Mesenchymal stem cell (in vitro differentiated cells and primary cell): Measurements from ENCODE around the gene RANBP3.

Experiments
- DNase-seq: peaks from one replicate; pipeline ENCODE4 v3.0.0-alpha.2; 2013
- H2AFZ ChIP-seq: one replicate; pipeline ENCODE4 v1.6.1; 2013; ENCODE audit warnings: low read depth, mild to moderate bottlenecking, control low read depth, inconsistent platforms, low read length, moderate library complexity
- H2AK5ac ChIP-seq: 2 replicates; pipeline ENCODE4 v1.6.1; 2013; ENCODE audit warnings: low read length, moderate library complexity, mild to moderate bottlenecking, inconsistent platforms; ENCODE audit not compliant: severe bottlenecking
- H2BK120ac ChIP-seq: one replicate; pipeline ENCODE4 v1.6.1; 2013; ENCODE audit warnings: low read depth, mild to moderate bottlenecking, inconsistent platforms, low read length, moderate library complexity
- H2BK12ac ChIP-seq, 2 experiments: one replicate each; pipeline ENCODE4 v1.6.1; 2013; ENCODE audit warnings: inconsistent platforms in 2 of 2, low read length in 2 of 2, mild to moderate bottlenecking in 2 of 2, moderate library complexity in 2 of 2, control low read depth in 1 of 2
- H2BK15ac ChIP-seq: one replicate; pipeline ENCODE4 v1.6.1; 2013; ENCODE audit warnings: mild to moderate bottlenecking, low read depth, inconsistent platforms; ENCODE audit not compliant: poor library complexity, severe bottlenecking
- H2BK5ac ChIP-seq: 2 replicates; pipeline ENCODE4 v1.6.1; 2013; ENCODE audit warnings: low read depth, mild to moderate bottlenecking, low read length, control low read depth, inconsistent platforms; ENCODE audit not compliant: poor library complexity, severe bottlenecking
- H3K14ac ChIP-seq, 2 experiments: one replicate each; pipeline ENCODE4 v1.6.1; 2013; ENCODE audit warnings: inconsistent platforms in 2 of 2, low read length in 2 of 2, control low read depth in 1 of 2, mild to moderate bottlenecking in 1 of 2, moderate library complexity in 1 of 2
- H3K18ac ChIP-seq, 2 experiments: one replicate each; pipeline ENCODE4 v1.6.1; 2013; ENCODE audit warnings: inconsistent platforms in 2 of 2, low read length in 2 of 2, control low read depth in 1 of 2, low read depth in 1 of 2, mild to moderate bottlenecking in 1 of 2
- H3K23ac ChIP-seq, 2 experiments: one replicate each; pipeline ENCODE4 v1.6.1; 2013; ENCODE audit warnings: inconsistent platforms in 2 of 2, low read length in 2 of 2, mild to moderate bottlenecking in 2 of 2, moderate library complexity in 2 of 2, control low read depth in 1 of 2
- H3K27ac ChIP-seq: 2 replicates; pipeline ENCODE4 v1.5.1; 2013; ENCODE audit warnings: mild to moderate bottlenecking, moderate library complexity, low read length, control low read depth, inconsistent platforms; ENCODE audit not compliant: poor library complexity, severe bottlenecking
- H3K27me3 ChIP-seq, 2 experiments: 2 replicates each; pipeline versions ENCODE4 v1.6.1 to v1.7.0; 2013; ENCODE audit warnings: low read length in 2 of 2, mild to moderate bottlenecking in 2 of 2, moderate library complexity in 2 of 2, control low read depth in 1 of 2, inconsistent platforms in 1 of 2; ENCODE audit not compliant: control insufficient read depth in 1 of 2, insufficient read depth in 1 of 2
- H3K36me3 ChIP-seq, 2 experiments: 2 replicates each; pipeline versions ENCODE4 v1.6.1 to v1.7.0; 2013; ENCODE audit warnings: low read length in 2 of 2, control low read depth in 1 of 2, inconsistent platforms in 1 of 2, low read depth in 1 of 2, mild to moderate bottlenecking in 1 of 2; ENCODE audit not compliant: insufficient read depth in 2 of 2, control insufficient read depth in 1 of 2
- H3K4ac ChIP-seq, 2 experiments: one replicate each; pipeline ENCODE4 v1.6.1; 2013; ENCODE audit warnings: inconsistent platforms in 2 of 2, low read length in 2 of 2, mild to moderate bottlenecking in 2 of 2, moderate library complexity in 2 of 2, control low read depth in 1 of 2, low read depth in 1 of 2
- H3K4me1 ChIP-seq: 2 replicates; pipeline ENCODE4 v1.6.1; 2013; ENCODE audit warnings: low read depth, low read length, control low read depth; ENCODE audit not compliant: control insufficient read depth, insufficient read depth
- H3K4me2 ChIP-seq: 2 replicates; pipeline ENCODE4 v1.6.1; 2013; ENCODE audit warnings: low read length, mild to moderate bottlenecking, inconsistent platforms; ENCODE audit not compliant: poor library complexity, severe bottlenecking
- H3K4me3 ChIP-seq, 2 experiments: 2 replicates each; pipeline versions ENCODE4 v1.5.1 to v1.7.0; 2013; ENCODE audit warnings: low read length in 2 of 2, mild to moderate bottlenecking in 2 of 2, control low read depth in 1 of 2, low read depth in 1 of 2; ENCODE audit not compliant: insufficient read depth in 1 of 2
- H3K79me1 ChIP-seq: replicated peaks from 2 replicates; pipeline ENCODE4 v1.6.1; 2013; ENCODE audit warnings: mild to moderate bottlenecking, control low read depth, low read length, inconsistent platforms; ENCODE audit not compliant: poor library complexity, severe bottlenecking
- H3K9ac ChIP-seq: 2 replicates; pipeline ENCODE4 v1.7.0; 2013; ENCODE audit warnings: mild to moderate bottlenecking, low read length, moderate library complexity
- H3K9me3 ChIP-seq: 2 replicates; pipeline ENCODE4 v1.7.0; 2013; ENCODE audit warnings: mild to moderate bottlenecking, low read length; ENCODE audit not compliant: control insufficient read depth
- H4K8ac ChIP-seq: one replicate; pipeline ENCODE4 v1.6.1; 2013; ENCODE audit warnings: inconsistent platforms, mild to moderate bottlenecking, low read length, moderate library complexity
- H4K91ac ChIP-seq: one replicate; pipeline ENCODE4 v1.6.1; 2013; ENCODE audit warnings: mild to moderate bottlenecking, low read length, inconsistent platforms
- WGBS: methylation state at CpG from one replicate; pipeline ENCODE4 v1.1.7; 2013; ENCODE audit warnings: mixed read lengths; 5-methylcytosine and 5-hydroxymethylcytosine counted together

The RANBP3 gene

GRCh38 chr19:5996102-5996501, 18.2 kb upstream of the RANBP3 start:
- no peak for DNase-seq
- Histone ChIP-seq H3K4ac (no peak overlapping the region), H3K18ac (no peak overlapping the region), H3K27me3 (no peaks in the 10 kb centered on the region), H3K79me1 (no peaks in the 10 kb centered on the region), H2AFZ (no peak overlapping the region), H4K8ac (no peak overlapping the region), H3K4me3 (no peak overlapping the region), H4K91ac (no peak overlapping the region), H2BK5ac (no peak overlapping the region), H3K23ac (no peak overlapping the region), H2BK15ac (no peak overlapping the region), H3K4me1 (no peaks in the 10 kb centered on the region), H3K27ac (no peak overlapping the region), H2BK120ac (no peak overlapping the region), H3K9ac (no peak overlapping the region), H3K4me2 (no peak overlapping the region), H3K9me3 (no peaks in the 10 kb centered on the region), H2AK5ac (no peak overlapping the region), H2BK12ac (no peak overlapping the region), H3K14ac (no peak overlapping the region), H3K36me3 (peaks cover 21 to 71% of the 10 kb centered on the region in 2 experiments)
- 96% methylated on average over 26 of the region's 26 CpGs for WGBS

DNA sequence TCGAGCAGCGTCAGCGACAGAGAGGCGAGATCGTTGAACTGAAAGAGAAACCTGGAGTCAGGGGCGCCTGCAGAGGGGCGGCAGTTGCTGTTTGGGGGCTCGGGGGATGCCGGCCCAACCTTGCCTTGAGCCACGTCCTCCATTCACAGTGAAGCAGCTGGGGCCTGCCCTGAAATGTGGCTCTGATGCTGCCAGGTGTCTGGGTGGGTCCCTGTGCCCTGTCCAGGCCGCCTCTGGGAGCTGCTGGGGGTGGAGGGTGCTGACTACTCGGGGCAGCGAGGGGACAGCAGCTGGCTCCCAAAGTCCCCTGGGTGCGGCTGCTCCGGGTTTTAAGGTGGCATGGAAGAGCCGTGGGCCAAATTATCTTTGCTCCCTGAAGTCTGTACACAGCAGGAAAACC, 17.7 kb upstream of the RANBP3 start:
- Histone ChIP-seq H2BK120ac (no peak overlapping the region), H3K18ac (no peak overlapping the region), H2BK15ac (no peak overlapping the region), H3K23ac (no peak overlapping the region), H3K27me3 (no peaks in the 10 kb centered on the region), H4K91ac (no peak overlapping the region), H3K9me3 (no peaks in the 10 kb centered on the region), H3K4me1 (no peaks in the 10 kb centered on the region), H3K9ac (no peak overlapping the region), H3K4me3 (no peak overlapping the region), H2AFZ (no peak overlapping the region), H3K79me1 (no peaks in the 10 kb centered on the region), H2AK5ac (no peak overlapping the region), H4K8ac (no peak overlapping the region), H3K27ac (no peak overlapping the region), H2BK12ac (no peak overlapping the region), H3K4me2 (no peak overlapping the region), H3K4ac (no peak overlapping the region), H3K14ac (no peak overlapping the region), H3K36me3 (peaks cover 21 to 66% of the 10 kb centered on the region in 2 experiments), H2BK5ac (no peak overlapping the region)
- DNase-seq, result no peak
- WGBS, result 92% methylated on average over 16 of the region's 16 CpGs

DNA sequence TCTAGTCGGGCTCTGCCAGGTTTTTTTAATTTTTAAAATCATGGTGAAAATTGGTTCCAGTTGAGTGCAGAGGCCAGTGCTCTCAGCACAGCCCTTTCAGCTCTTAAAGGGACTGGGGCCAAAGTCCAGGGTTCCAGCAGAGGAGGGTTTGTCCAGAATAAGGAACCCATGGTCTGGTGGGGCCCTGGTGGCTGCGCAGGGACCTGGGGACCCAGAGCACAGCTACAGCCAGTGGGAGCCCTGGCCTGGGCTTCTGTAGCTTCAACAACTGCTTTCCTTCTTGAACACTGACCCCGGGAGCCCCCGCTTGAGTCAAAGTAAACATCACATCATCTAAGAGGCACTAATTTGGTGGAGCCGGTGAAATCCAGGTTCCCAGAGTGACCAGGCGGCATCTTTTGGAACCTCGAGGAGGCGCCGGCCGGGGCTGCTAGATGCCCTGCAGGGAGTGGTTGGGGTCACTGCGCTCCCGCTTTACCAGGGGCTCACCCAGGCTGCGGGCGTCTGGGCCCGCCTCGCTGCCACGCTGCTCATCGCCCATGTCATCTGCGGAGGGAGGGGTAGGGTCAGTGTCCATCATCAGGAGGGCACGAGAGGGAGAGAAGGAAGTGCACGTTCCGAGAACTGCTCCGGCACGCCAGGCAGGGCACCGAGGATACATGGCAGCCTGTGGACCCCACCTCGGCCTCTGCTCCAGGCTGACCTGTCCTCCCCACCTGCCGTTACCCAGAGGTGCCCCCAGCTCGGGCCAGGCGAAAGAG, 16.6 kb upstream of the RANBP3 start:
- Histone ChIP-seq H2BK15ac (peak overlapping the region; percentile 20), H2BK12ac (no peak overlapping the region), H3K36me3 (peaks cover 21 to 56% of the 10 kb centered on the region in 2 experiments)

GRCh38 chr19:5993648-5994358, 15.9 kb upstream of the RANBP3 start:
- no peak overlapping the region for H3K4ac ChIP-seq

More for the DNA sequence above, 16.6 kb upstream of the RANBP3 start:
- no peak overlapping the region for H3K9ac ChIP-seq
- H3K14ac ChIP-seq, result no peak overlapping the region
- no peak overlapping the region for H3K27ac ChIP-seq
- H3K9me3 ChIP-seq, result no peaks in the 10 kb centered on the region
- H2AK5ac ChIP-seq, result no peak overlapping the region
- H3K79me1 ChIP-seq, result no peaks in the 10 kb centered on the region
- DNase-seq, result no peak
- no peak overlapping the region for H3K18ac ChIP-seq
- no peak overlapping the region for H3K4me3 ChIP-seq
- WGBS, result 95% methylated on average over 26 of the region's 29 CpGs
- no peaks in the 10 kb centered on the region for H3K27me3 ChIP-seq
- H2AFZ ChIP-seq, result no peak overlapping the region
- H2BK120ac ChIP-seq, result no peak overlapping the region
- H3K23ac ChIP-seq, result no peak overlapping the region
- H2BK5ac ChIP-seq, result no peak overlapping the region
- no peak overlapping the region for H3K4ac ChIP-seq
- no peak overlapping the region for H4K8ac ChIP-seq
- peaks cover 2% of the 10 kb centered on the region for H3K4me1 ChIP-seq
- no peak overlapping the region for H4K91ac ChIP-seq
- no peak overlapping the region for H3K4me2 ChIP-seq

More at GRCh38 chr19:5993648-5994358, 15.9 kb upstream of the RANBP3 start:
- H3K4me3 ChIP-seq, result no peak overlapping the region
- no peak overlapping the region for H2BK12ac ChIP-seq
- no peak overlapping the region for H3K23ac ChIP-seq
- no peak overlapping the region for H4K8ac ChIP-seq
- H3K79me1 ChIP-seq, result no peaks in the 10 kb centered on the region
- DNase-seq, result no peak
- H2AK5ac ChIP-seq, result no peak overlapping the region
- no peak overlapping the region for H2AFZ ChIP-seq
- H3K36me3 ChIP-seq, result peaks cover 21 to 51% of the 10 kb centered on the region in 2 experiments
- H3K27ac ChIP-seq, result no peak overlapping the region
- H3K4me1 ChIP-seq, result peaks cover 2% of the 10 kb centered on the region
- H3K18ac ChIP-seq, result no peak overlapping the region
- no peak overlapping the region for H2BK120ac ChIP-seq
- no peak overlapping the region for H3K14ac ChIP-seq
- H4K91ac ChIP-seq, result no peak overlapping the region
- peak overlapping the region; percentile 76 for H2BK15ac ChIP-seq
- H3K4me2 ChIP-seq, result no peak overlapping the region
- 91% methylated on average over 30 of the region's 30 CpGs for WGBS
- no peaks in the 10 kb centered on the region for H3K27me3 ChIP-seq
- H3K9me3 ChIP-seq, result no peaks in the 10 kb centered on the region
- no peak overlapping the region for H2BK5ac ChIP-seq
- no peak overlapping the region for H3K9ac ChIP-seq
